Prostate gland (tissue), 2 donors: ENCODE results near the gene CTTN. TPM values are rescaled to one million over a fixed set of nuclear protein-coding genes. Genes with fewer than 3 reads are reported as not detected.

Experiments
- DNase-seq: peaks from one replicate; pipeline ENCODE4 v3.0.0-alpha.2; 2019; ENCODE audit warnings: low spot score
- H3K27ac ChIP-seq, 2 donors: fragments of 200-600 bp; sonication (generic); 2 replicates each; pipeline ENCODE4 v1.5.1; 2017 to 2019
- H3K27me3 ChIP-seq: fragments of 200-600 bp; sonication (generic); replicated peaks from 2 replicates; pipeline ENCODE4 v1.5.1; 2019; ENCODE audit not compliant: insufficient read depth
- H3K36me3 ChIP-seq, 2 donors: fragments of 200-600 bp; sonication (generic); 1 replicate in 1 of 2; 2 replicates in 1 of 2; pipeline versions ENCODE4 v1.5.1 to v1.8.1; 2017 to 2019
- H3K4me1 ChIP-seq: fragments of 200-600 bp; sonication (generic); replicated peaks from 2 replicates; pipeline ENCODE4 v1.5.1; 2019
- H3K4me3 ChIP-seq, 2 donors: fragments of 200-600 bp; sonication (generic); 2 replicates each; pipeline ENCODE4 v1.5.1; 2017 to 2019
- H3K9me3 ChIP-seq: fragments of 200-600 bp; sonication (generic); 2 replicates; pipeline ENCODE4 v1.5.1; 2017
- POLR2A ChIP-seq: fragments of 450-650 bp; IDR thresholded peaks from one replicate; pipeline ENCODE4 v1.6.1; 2016; ENCODE audit warnings: antibody characterized with exemption, mild to moderate bottlenecking
- POLR2AphosphoS5 ChIP-seq: sonication (generic); formaldehyde crosslinking; IDR thresholded peaks from one replicate; pipeline ENCODE4 v1.6.1; 2017; ENCODE audit warnings: antibody characterized with exemption
- WGBS: methylation state at CpG from one replicate; pipeline ENCODE4 v1.1.5; 2018; 5-methylcytosine and 5-hydroxymethylcytosine counted together
- intact Hi-C: fragments of 100-400 bp; cut with DNase I; formaldehyde crosslinking; loops from one replicate; pipeline ENCODE4 v1.14.2; 2022
- total RNA-seq, 2 donors: library from RNA; depleted of rRNA; stranded (reverse); fragments of >200 nt; gene quantifications; one replicate each; pipeline ENCODE4 v1.1.0, GENCODE V29; 2016
- TF ChIP-seq, protein P1 (sequence below), 4 experiments: fragments of 200-600 bp in 2 of 4; fragments of 450-650 bp in 2 of 4; sonication (generic) in 2 of 4; IDR thresholded peaks; 1 replicate in 3 of 4; 2 replicates in 1 of 4; pipeline ENCODE4 v1.5.1; 2016 to 2019; ENCODE audit warnings: antibody characterized with exemption in 4 of 4, mild to moderate bottlenecking in 2 of 4, moderate library complexity in 2 of 4

CTTN gene
- total RNA-seq, 2 donors from 2014 or later = 208 to 348 TPM

- Histone ChIP-seq H3K4me3 (no peak overlapping the region), H3K36me3 (peaks cover 10 to 15% of the 10 kb centered on the region in 2 donors), H3K9me3 (no peaks in the 10 kb centered on the region), H3K27me3 (no peaks in the 10 kb centered on the region), H3K27ac (no peak overlapping the region), H3K4me1 (no peaks in the 10 kb centered on the region)
- intact Hi-C loops = no loop called here
- TF ChIP-seq, protein P1, sequence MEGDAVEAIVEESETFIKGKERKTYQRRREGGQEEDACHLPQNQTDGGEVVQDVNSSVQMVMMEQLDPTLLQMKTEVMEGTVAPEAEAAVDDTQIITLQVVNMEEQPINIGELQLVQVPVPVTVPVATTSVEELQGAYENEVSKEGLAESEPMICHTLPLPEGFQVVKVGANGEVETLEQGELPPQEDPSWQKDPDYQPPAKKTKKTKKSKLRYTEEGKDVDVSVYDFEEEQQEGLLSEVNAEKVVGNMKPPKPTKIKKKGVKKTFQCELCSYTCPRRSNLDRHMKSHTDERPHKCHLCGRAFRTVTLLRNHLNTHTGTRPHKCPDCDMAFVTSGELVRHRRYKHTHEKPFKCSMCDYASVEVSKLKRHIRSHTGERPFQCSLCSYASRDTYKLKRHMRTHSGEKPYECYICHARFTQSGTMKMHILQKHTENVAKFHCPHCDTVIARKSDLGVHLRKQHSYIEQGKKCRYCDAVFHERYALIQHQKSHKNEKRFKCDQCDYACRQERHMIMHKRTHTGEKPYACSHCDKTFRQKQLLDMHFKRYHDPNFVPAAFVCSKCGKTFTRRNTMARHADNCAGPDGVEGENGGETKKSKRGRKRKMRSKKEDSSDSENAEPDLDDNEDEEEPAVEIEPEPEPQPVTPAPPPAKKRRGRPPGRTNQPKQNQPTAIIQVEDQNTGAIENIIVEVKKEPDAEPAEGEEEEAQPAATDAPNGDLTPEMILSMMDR (IDR thresholded peaks at IDR 0.05) = no peak
- TF ChIP-seq POLR2AphosphoS5 (no peak), POLR2A (no peak)
- WGBS = 84% methylated on average over 8 of the region's 8 CpGs
- no peak for DNase-seq
These were observed 38.7 kb upstream of the CTTN start for GRCh38 chr11:70359451-70360205.

DNA sequence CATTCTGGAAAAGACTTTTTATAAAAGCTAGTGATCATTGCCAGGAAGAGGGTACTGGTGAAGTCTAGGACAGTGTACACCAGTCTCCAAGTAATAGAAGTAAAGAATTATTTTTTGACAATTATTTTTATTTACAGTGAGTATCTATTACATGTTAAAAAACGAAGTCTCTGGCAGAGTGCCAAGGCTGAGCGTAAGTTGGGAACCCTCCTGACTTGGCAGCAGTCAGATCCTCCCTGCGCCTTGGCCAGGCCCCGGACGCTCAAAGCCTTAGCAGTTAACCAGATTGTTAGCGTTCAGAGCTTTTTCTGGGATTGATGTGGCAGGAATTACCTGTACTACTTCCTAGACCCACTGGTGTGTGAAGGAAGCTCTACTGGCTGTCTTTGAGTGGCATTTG lies 38.1 kb upstream of the CTTN start:
- Histone ChIP-seq H3K9me3 (no peaks in the 10 kb centered on the region), H3K27ac (no peak overlapping the region), H3K4me3 (no peak overlapping the region), H3K36me3 (peaks cover 9 to 15% of the 10 kb centered on the region in 2 donors), H3K27me3 (no peaks in the 10 kb centered on the region), H3K4me1 (no peaks in the 10 kb centered on the region)
- no peak for DNase-seq
- 57% methylated on average over 6 of the region's 6 CpGs for whole genome bisulfite sequencing
- no peak for TF ChIP-seq POLR2AphosphoS5
- no peak for TF ChIP-seq POLR2A
- TF ChIP-seq, protein P1 (IDR thresholded peaks at IDR 0.05) = no peak
- intact Hi-C loops = no loop called here

DNA sequence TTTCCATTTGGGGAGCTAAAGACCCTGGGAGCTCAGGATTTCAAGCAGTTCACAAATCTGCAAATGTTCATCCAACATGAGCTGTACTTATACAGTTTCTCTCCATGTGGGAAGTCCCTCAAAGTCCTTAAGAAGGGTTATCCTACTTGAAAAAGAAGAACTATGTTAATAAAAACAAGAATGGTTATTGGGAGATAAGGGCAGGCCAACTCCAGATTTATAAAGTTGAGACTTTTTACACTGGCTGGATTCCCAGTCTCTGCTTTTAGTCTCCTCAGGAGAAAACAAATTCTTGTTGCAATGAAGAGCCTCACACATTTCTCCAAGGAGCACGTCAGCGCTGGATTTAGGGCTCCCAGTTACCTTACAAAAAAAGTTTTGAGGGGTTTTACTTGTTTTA lies 34.2 kb upstream of the CTTN start:
- WGBS = 68% methylated on average over 2 of the region's 2 CpGs
- no peak for DNase-seq
- H3K36me3 ChIP-seq = peaks cover 0 to 10% of the 10 kb centered on the region in 2 donors
- no peaks in the 10 kb centered on the region for H3K4me1 ChIP-seq
- no peaks in the 10 kb centered on the region for H3K9me3 ChIP-seq
- TF ChIP-seq, protein P1 (IDR thresholded peaks at IDR 0.05) = no peak
- TF ChIP-seq POLR2A (no peak), POLR2AphosphoS5 (no peak)
- no peaks in the 10 kb centered on the region for H3K27me3 ChIP-seq
- H3K27ac ChIP-seq = no peak overlapping the region
- intact Hi-C loops = no loop called here
- no peak overlapping the region for H3K4me3 ChIP-seq

DNA sequence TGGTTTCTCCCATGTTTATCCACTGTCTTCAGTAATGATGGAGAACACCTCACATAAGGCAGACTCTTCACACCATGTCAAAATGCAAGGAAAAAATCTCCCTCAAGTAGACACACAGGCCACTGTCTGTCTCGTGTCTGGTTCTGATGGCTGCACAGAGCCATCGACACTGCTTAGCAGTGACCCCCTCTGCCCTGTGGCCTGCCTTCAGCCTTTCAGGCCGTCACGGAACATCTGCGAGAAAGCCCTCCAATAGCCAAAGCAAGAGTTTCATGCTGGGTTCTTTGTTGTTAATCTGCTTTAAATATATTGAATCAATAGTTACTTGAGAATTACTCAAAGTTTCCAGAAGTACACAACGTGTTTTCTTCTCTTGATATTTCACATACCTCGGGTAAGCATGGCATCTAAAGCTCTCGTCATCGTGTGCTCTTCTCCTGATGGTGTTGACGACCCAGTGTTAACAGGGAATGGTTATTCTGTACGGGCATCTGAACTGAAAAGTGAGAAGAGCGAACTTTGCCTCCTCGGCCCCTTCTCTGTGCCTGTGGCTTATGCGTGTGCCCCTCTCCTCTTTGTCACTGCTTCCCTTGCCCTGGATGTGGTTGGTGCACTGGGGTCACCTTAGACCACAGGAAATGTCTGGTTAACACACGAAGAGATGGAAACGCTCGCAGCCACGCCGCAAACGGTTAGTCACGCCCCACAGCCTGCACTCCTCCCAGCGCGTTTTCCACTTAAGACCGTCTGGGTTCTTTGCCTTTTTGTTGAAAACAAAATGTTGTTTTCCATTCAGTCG lies 33.4 kb upstream of the CTTN start:
- intact Hi-C loops = no loop called here
- no peak overlapping the region for H3K27ac ChIP-seq

More for the DNA sequence above, 33.4 kb upstream of the CTTN start:
- DNase-seq = no peak
- H3K36me3 ChIP-seq = peaks cover 0 to 10% of the 10 kb centered on the region in 2 donors
- no peaks in the 10 kb centered on the region for H3K9me3 ChIP-seq
- H3K4me1 ChIP-seq = no peaks in the 10 kb centered on the region
- 81% methylated on average over 25 of the region's 25 CpGs for WGBS
- no peak overlapping the region for H3K4me3 ChIP-seq
- no peaks in the 10 kb centered on the region for H3K27me3 ChIP-seq
- TF ChIP-seq POLR2AphosphoS5 (no peak), POLR2A (no peak)
- TF ChIP-seq, protein P1 (IDR thresholded peaks at IDR 0.05) = no peak
